Gastrocnemius medialis (tissue), 4 donors: Measurements from ENCODE around the gene ARHGEF6. TPM values are rescaled to one million over a fixed set of nuclear protein-coding genes. Genes with fewer than 3 reads are reported as not detected.
A peak's percentile ranks its signal among the peaks of the same experiment; 100 is the strongest.

Experiments used
- ATAC-seq, 2 donors: fragments of 150-250 bp; one replicate each; pipeline ENCODE4 v1.9.1; 2016
- DNase-seq, 2 donors: peaks; one replicate each; pipeline ENCODE4 v3.0.0-alpha.2; 2019
- H3K27ac ChIP-seq, 4 donors: fragments of 200-600 bp; sonication (generic); 1 replicate in 1 of 4; 2 replicates in 3 of 4; pipeline ENCODE4 v1.5.1; 2016 to 2018; ENCODE audit warnings: mild to moderate bottlenecking in 2 of 4, moderate library complexity in 1 of 4
- H3K27me3 ChIP-seq, 3 donors: fragments of 200-600 bp; sonication (generic) in 2 of 3; 1 replicate in 1 of 3; 2 replicates in 2 of 3; pipeline versions ENCODE4 v1.5.1 to v1.6.0; 2016 to 2019; ENCODE audit warnings: mild to moderate bottlenecking in 1 of 3, moderate library complexity in 1 of 3
- H3K36me3 ChIP-seq, 2 donors: fragments of 200-600 bp; sonication (generic) in 1 of 2; one replicate each; pipeline ENCODE4 v1.5.1; 2017 to 2018
- H3K4me1 ChIP-seq, 2 donors: fragments of 200-600 bp; sonication (generic) in 1 of 2; one replicate each; pipeline ENCODE4 v1.5.1; 2016 to 2017; ENCODE audit warnings: mild to moderate bottlenecking in 2 of 2
- H3K4me3 ChIP-seq, 4 donors: fragments of 200-600 bp; sonication (generic) in 3 of 4; 1 replicate in 1 of 4; 2 replicates in 3 of 4; pipeline ENCODE4 v1.5.1; 2016 to 2019; ENCODE audit warnings: mild to moderate bottlenecking in 2 of 4
- H3K9me3 ChIP-seq, 3 donors: fragments of 200-600 bp; sonication (generic) in 2 of 3; 1 replicate in 1 of 3; 2 replicates in 2 of 3; pipeline ENCODE4 v1.5.1; 2016 to 2019
- CTCF ChIP-seq, 5 experiments: fragments of 450-650 bp in 3 of 5; fragments of 200-600 bp in 2 of 5; sonication (generic) in 2 of 5; IDR thresholded peaks in 4 of 5; conservative IDR thresholded peaks in 1 of 5; 1 replicate in 4 of 5; 2 replicates in 1 of 5; pipeline ENCODE4 v1.5.1; 2016 to 2019; ENCODE audit warnings: antibody characterized with exemption in 5 of 5, mild to moderate bottlenecking in 3 of 5, moderate library complexity in 3 of 5
- POLR2A ChIP-seq, 2 donors: fragments of 450-650 bp; IDR thresholded peaks; one replicate each; pipeline ENCODE4 v1.6.1; 2017; ENCODE audit warnings: antibody characterized with exemption in 2 of 2, mild to moderate bottlenecking in 2 of 2, moderate library complexity in 2 of 2
- in situ Hi-C, 4 donors: fragments of 200-750 bp; cut with MboI; loops; one replicate each; pipeline versions ENCODE4 v1.15.0 to v1.8.0; 2017; ENCODE audit warnings: low sequenced_read_pairs in 4 of 4
- intact Hi-C: fragments of 100-400 bp; cut with DNase I; formaldehyde crosslinking; loops from one replicate; pipeline ENCODE4 v1.15.1; 2023; ENCODE audit warnings: low total_unique reads
- total RNA-seq, 4 donors: library from RNA; depleted of rRNA; stranded (reverse); fragments of >200 nt; gene quantifications; one replicate each; pipeline versions ENCODE4 v1.1.0 to v1.2.3, GENCODE V29; 2016

ARHGEF6 gene
- total RNA-seq, 4 donors from 2014 or later, result 15.0 to 29.9 (median 24.5) TPM

GRCh38 chrX:136764206-136764605 is 16.5 kb downstream of the ARHGEF6 start:
- TF ChIP-seq POLR2A (IDR thresholded peaks at IDR 0.05), result no peak
- TF ChIP-seq CTCF (IDR thresholded peaks at IDR 0.05 in 4 of 5, conservative IDR thresholded peaks at IDR 0.05 in 1 of 5), result no peak
- H3K27me3 ChIP-seq, result no peaks in the 10 kb centered on the region
- H3K4me3 ChIP-seq, result no peak overlapping the region
- DNase-seq (no peak), ATAC-seq (no peak)
- peak overlapping the region in 3 of 4 donors; percentile 30 to 99 (median 91) for H3K27ac ChIP-seq
- in situ Hi-C loops (no loop called here), intact Hi-C loops (no loop called here)
- H3K4me1 ChIP-seq, result peaks cover 26 to 27% of the 10 kb centered on the region in 2 donors
- H3K9me3 ChIP-seq, result no peaks in the 10 kb centered on the region
- H3K36me3 ChIP-seq, result no peaks in the 10 kb centered on the region

- intact Hi-C loops, result no loop called here
- H3K27ac ChIP-seq, result peak overlapping the region in 3 of 4 donors; percentile 20 to 99 (median 30)
Measured at GRCh38 chrX:136762820-136763452, 17.8 kb downstream of the ARHGEF6 start.

GRCh38 chrX:136761421-136761820 is 19.3 kb downstream of the ARHGEF6 start:
- Histone ChIP-seq H3K27ac (peak overlapping the region; percentile 27 to 71 (median 56)), H3K27me3 (no peaks in the 10 kb centered on the region), H3K4me3 (no peak overlapping the region), H3K36me3 (no peaks in the 10 kb centered on the region), H3K9me3 (no peaks in the 10 kb centered on the region), H3K4me1 (peaks cover 21% of the 10 kb centered on the region in 2 donors)
- no peak for ATAC-seq
- TF ChIP-seq POLR2A (IDR thresholded peaks at IDR 0.05) (no peak), CTCF (IDR thresholded peaks at IDR 0.05 in 4 of 5, conservative IDR thresholded peaks at IDR 0.05 in 1 of 5) (no peak)
- in situ Hi-C loops, result no loop called here
- DNase-seq, result no peak
- intact Hi-C loops, result no loop called here

More at GRCh38 chrX:136762820-136763452, 17.8 kb downstream of the ARHGEF6 start:
- H3K36me3 ChIP-seq, result no peaks in the 10 kb centered on the region
- H3K4me1 ChIP-seq, result peaks cover 21% of the 10 kb centered on the region in 2 donors
- TF ChIP-seq CTCF (IDR thresholded peaks at IDR 0.05 in 4 of 5, conservative IDR thresholded peaks at IDR 0.05 in 1 of 5) (no peak), POLR2A (IDR thresholded peaks at IDR 0.05) (no peak)
- no peaks in the 10 kb centered on the region for H3K9me3 ChIP-seq
- H3K4me3 ChIP-seq, result no peak overlapping the region
- in situ Hi-C loops, result no loop called here
- DNase-seq (no peak), ATAC-seq (no peak)
- H3K27me3 ChIP-seq, result no peaks in the 10 kb centered on the region

- no peak overlapping the region for H3K4me3 ChIP-seq
- ATAC-seq, result no peak
- DNase-seq, result no peak
- TF ChIP-seq POLR2A (IDR thresholded peaks at IDR 0.05) (no peak), CTCF (IDR thresholded peaks at IDR 0.05 in 4 of 5, conservative IDR thresholded peaks at IDR 0.05 in 1 of 5) (no peak)
- in situ Hi-C loops, result no loop called here
- no peaks in the 10 kb centered on the region for H3K27me3 ChIP-seq
- intact Hi-C loops, result no loop called here
- H3K4me1 ChIP-seq, result peaks cover 16 to 17% of the 10 kb centered on the region in 2 donors
- peak overlapping the region; percentile 27 to 71 (median 56) for H3K27ac ChIP-seq
- no peaks in the 10 kb centered on the region for H3K9me3 ChIP-seq
- no peaks in the 10 kb centered on the region for H3K36me3 ChIP-seq
Measured at GRCh38 chrX:136759968-136760367, 20.8 kb downstream of the ARHGEF6 start.
